ENCODE data around the gene ABCF1.
"Not testable (repeated sequence)": the region's sequence is repeated elsewhere in the genome, so short reads cannot be mapped to it uniquely, and the experiment has no call there.

ABCF1 gene

GRCh38 chr6:30571075-30571761 is at the start of gene ABCF1:
ABCF1 (plus strand) TSS chr6:30571442; CDS start chr6:30571488, 46 bp downstream.
- H3K4me3 ChIP-seq (ENCODE audit: low read depth, low read length), result peak within 1 kb of the TSS; percentile 79
- DNase-seq (ENCODE audit: low read depth), result peak; percentile 98
- no peak for TF ChIP-seq CTCF (conservative IDR thresholded peaks at IDR 0.05; ENCODE audit: low read depth, low read length)

GRCh38 chr6:30521952-30522351 is 49.3 kb upstream of the ABCF1 start:
- not testable (repeated sequence) for DNase-seq (ENCODE audit: low read depth)

GRCh38 chr6:30526444-30526843 is 44.8 kb upstream of the ABCF1 start:
- H3K4me3 ChIP-seq (ENCODE audit: low read depth, low read length), result not testable (repeated sequence)

More at GRCh38 chr6:30521952-30522351, 49.3 kb upstream of the ABCF1 start:
- not testable (repeated sequence) for H3K4me3 ChIP-seq (ENCODE audit: low read depth, low read length)

GRCh38 chr6:30529349-30529875 is 41.8 kb upstream of the ABCF1 start:
- DNase-seq (ENCODE audit: low read depth); H3K4me3 ChIP-seq (ENCODE audit: low read depth, low read length): not testable (repeated sequence)

More at GRCh38 chr6:30526444-30526843, 44.8 kb upstream of the ABCF1 start:
- DNase-seq (ENCODE audit: low read depth), result not testable (repeated sequence)

GRCh38 chr6:30530014-30530413 is 41.2 kb upstream of the ABCF1 start:
- DNase-seq (ENCODE audit: low read depth), result no peak
- no peak overlapping the region for H3K4me3 ChIP-seq (ENCODE audit: low read depth, low read length)
- no peak for TF ChIP-seq CTCF (conservative IDR thresholded peaks at IDR 0.05; ENCODE audit: low read depth, low read length)

GRCh38 chr6:30533460-30534294 is 37.6 kb upstream of the ABCF1 start:
- H3K4me3 ChIP-seq (ENCODE audit: low read depth, low read length), result no peak overlapping the region
- no peak for TF ChIP-seq CTCF (conservative IDR thresholded peaks at IDR 0.05; ENCODE audit: low read depth, low read length)
- DNase-seq (ENCODE audit: low read depth), result no peak

GRCh38 chr6:30537931-30538330 is 33.3 kb upstream of the ABCF1 start:
- H3K4me3 ChIP-seq (ENCODE audit: low read depth, low read length), result no peak overlapping the region
- no peak for DNase-seq (ENCODE audit: low read depth)
- TF ChIP-seq CTCF (conservative IDR thresholded peaks at IDR 0.05; ENCODE audit: low read depth, low read length), result no peak

- H3K4me3 ChIP-seq (ENCODE audit: low read depth, low read length), result peak overlapping the region; percentile 1
- TF ChIP-seq CTCF (conservative IDR thresholded peaks at IDR 0.05; ENCODE audit: low read depth, low read length), result peak; percentile 99
- DNase-seq (ENCODE audit: low read depth), result peak; percentile 95
These were observed 29.5 kb upstream of the ABCF1 start for GRCh38 chr6:30541515-30542403.
